Gastroesophageal sphincter (tissue), 4 donors: ENCODE data around the gene MND1. TPM values are rescaled to one million over a fixed set of nuclear protein-coding genes. Genes with fewer than 3 reads are reported as not detected.
A peak's percentile ranks its signal among the peaks of the same experiment; 100 is the strongest.

Source experiments
- ATAC-seq: fragments of 150-250 bp; one replicate; pipeline ENCODE4 v1.9.1; 2016; ENCODE audit warnings: mild to moderate bottlenecking, moderate library complexity
- H3K27ac ChIP-seq, 4 donors: fragments of 200-600 bp; sonication (generic) in 3 of 4; 1 replicate in 3 of 4; 2 replicates in 1 of 4; pipeline ENCODE4 v1.5.1; 2016 to 2019
- H3K27me3 ChIP-seq: fragments of 200-600 bp; sonication (generic); one replicate; pipeline ENCODE4 v1.5.1; 2019
- H3K36me3 ChIP-seq, 2 donors: fragments of 200-600 bp; sonication (generic); one replicate each; pipeline ENCODE4 v1.5.1; 2019; ENCODE audit warnings: control low read depth in 1 of 2
- H3K4me1 ChIP-seq, 3 donors: fragments of 200-600 bp; sonication (generic); 1 replicate in 2 of 3; 2 replicates in 1 of 3; pipeline ENCODE4 v1.5.1; 2016 to 2019; ENCODE audit warnings: control low read depth in 2 of 3
- H3K4me3 ChIP-seq, 2 donors: fragments of 200-600 bp; sonication (generic); one replicate each; pipeline ENCODE4 v1.5.1; 2019; ENCODE audit warnings: mild to moderate bottlenecking in 1 of 2, moderate library complexity in 1 of 2
- H3K9me3 ChIP-seq, 3 donors: fragments of 200-600 bp; sonication (generic); one replicate each; pipeline ENCODE4 v1.5.1; 2017 to 2019; ENCODE audit warnings: control low read depth in 2 of 3
- EP300 ChIP-seq: sonication (generic); formaldehyde crosslinking; IDR thresholded peaks from one replicate; pipeline ENCODE4 v1.6.1; 2017; ENCODE audit warnings: antibody characterized with exemption, mild to moderate bottlenecking
- POLR2A ChIP-seq, 2 donors: fragments of 450-650 bp; IDR thresholded peaks; one replicate each; pipeline ENCODE4 v1.6.1; 2017; ENCODE audit warnings: antibody characterized with exemption in 2 of 2, mild to moderate bottlenecking in 2 of 2, moderate library complexity in 1 of 2
- POLR2AphosphoS5 ChIP-seq: sonication (generic); formaldehyde crosslinking; IDR thresholded peaks from one replicate; pipeline ENCODE4 v1.6.1; 2017; ENCODE audit warnings: antibody characterized with exemption
- WGBS, 2 donors: methylation state at CpG; one replicate each; pipeline ENCODE4 v1.1.5; 2018; ENCODE audit warnings: low coverage in 1 of 2; 5-methylcytosine and 5-hydroxymethylcytosine counted together
- total RNA-seq, 4 donors: library from RNA; depleted of rRNA; stranded (reverse); fragments of >200 nt; gene quantifications; one replicate each; pipeline ENCODE4 v1.1.0, GENCODE V29; 2016
- TF ChIP-seq, protein P1 (sequence below), 4 experiments: fragments of 200-600 bp in 2 of 4; fragments of 450-650 bp in 2 of 4; sonication (generic) in 1 of 4; IDR thresholded peaks; one replicate each; pipeline ENCODE4 v1.5.1; 2017 to 2019; ENCODE audit warnings: antibody characterized with exemption in 4 of 4, mild to moderate bottlenecking in 2 of 4, moderate library complexity in 2 of 4

Gene MND1
- total RNA-seq, 4 donors from 2014 or later = 0.78 to 4.8 (median 1.2) TPM; not detected in 1

DNA sequence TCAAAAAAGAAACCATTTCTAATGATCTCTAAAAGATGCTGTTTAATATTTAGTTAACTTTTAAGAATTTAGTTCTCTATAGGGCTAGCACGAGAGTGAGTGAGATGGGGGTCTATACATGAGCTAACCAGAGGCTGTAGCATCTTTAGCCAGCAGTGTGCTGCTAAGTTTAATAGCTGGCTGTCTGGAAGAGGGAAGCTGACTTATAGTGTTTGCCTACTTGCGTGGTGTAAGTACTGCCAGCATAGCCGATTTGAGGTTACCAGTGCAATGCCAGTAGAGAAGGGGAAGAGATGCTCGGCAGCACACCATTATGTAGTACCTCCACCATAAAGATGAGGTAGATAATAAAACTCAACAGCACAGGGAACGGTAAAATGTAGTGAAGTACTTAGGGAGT lies 74.5 kb downstream of the MND1 start:
- TF ChIP-seq EP300 (no peak), POLR2A (IDR thresholded peaks at IDR 0.05) (no peak), POLR2AphosphoS5 (no peak)
- TF ChIP-seq, protein P1, sequence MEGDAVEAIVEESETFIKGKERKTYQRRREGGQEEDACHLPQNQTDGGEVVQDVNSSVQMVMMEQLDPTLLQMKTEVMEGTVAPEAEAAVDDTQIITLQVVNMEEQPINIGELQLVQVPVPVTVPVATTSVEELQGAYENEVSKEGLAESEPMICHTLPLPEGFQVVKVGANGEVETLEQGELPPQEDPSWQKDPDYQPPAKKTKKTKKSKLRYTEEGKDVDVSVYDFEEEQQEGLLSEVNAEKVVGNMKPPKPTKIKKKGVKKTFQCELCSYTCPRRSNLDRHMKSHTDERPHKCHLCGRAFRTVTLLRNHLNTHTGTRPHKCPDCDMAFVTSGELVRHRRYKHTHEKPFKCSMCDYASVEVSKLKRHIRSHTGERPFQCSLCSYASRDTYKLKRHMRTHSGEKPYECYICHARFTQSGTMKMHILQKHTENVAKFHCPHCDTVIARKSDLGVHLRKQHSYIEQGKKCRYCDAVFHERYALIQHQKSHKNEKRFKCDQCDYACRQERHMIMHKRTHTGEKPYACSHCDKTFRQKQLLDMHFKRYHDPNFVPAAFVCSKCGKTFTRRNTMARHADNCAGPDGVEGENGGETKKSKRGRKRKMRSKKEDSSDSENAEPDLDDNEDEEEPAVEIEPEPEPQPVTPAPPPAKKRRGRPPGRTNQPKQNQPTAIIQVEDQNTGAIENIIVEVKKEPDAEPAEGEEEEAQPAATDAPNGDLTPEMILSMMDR (IDR thresholded peaks at IDR 0.05) = no peak
- ATAC-seq = no peak

DNA sequence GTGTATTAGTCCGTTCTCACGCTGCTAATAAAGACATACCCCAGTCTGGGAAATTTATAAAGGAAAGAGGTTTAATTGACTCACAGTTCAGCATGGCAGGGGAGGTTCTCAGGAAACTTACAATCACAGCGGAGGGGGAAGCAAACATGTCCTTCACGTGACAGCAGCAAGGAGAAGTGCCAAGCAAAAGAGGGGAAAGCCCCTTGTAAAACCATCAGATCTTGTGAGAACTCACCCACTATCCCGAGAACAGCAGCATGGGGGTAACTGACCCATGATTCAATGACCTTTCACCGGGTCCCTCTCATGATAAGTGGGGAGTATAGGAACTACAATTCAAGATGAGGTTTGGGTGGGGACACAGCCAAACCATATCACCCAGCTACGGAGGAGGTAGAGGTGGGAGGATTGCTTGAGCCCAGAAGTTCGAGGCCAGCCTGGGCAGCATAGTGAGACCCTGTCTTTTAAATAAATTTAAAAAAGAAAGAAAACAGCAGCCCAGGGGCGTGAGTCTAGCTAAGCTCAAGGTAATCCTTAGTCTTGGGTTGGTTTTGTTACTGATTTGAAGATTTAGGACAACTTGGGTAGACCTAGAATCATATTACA lies 75.3 kb downstream of the MND1 start:
- Histone ChIP-seq H3K27ac (no peak overlapping the region), H3K27me3 (no peaks in the 10 kb centered on the region), H3K36me3 (no peaks in the 10 kb centered on the region), H3K4me3 (no peak overlapping the region), H3K9me3 (no peaks in the 10 kb centered on the region), H3K4me1 (no peaks in the 10 kb centered on the region)
- 0 to 71% methylated on average over 1 to 9 of the region's 9 CpGs for WGBS, 2 donors
- TF ChIP-seq, protein P1 (IDR thresholded peaks at IDR 0.05) = no peak
- TF ChIP-seq POLR2A (IDR thresholded peaks at IDR 0.05) = no peak
- TF ChIP-seq EP300 = no peak
- no peak for TF ChIP-seq POLR2AphosphoS5
- no peak for ATAC-seq

More for the DNA sequence above, 74.5 kb downstream of the MND1 start:
- H3K36me3 ChIP-seq = no peaks in the 10 kb centered on the region
- H3K4me3 ChIP-seq = no peak overlapping the region
- H3K4me1 ChIP-seq = no peaks in the 10 kb centered on the region
- H3K27ac ChIP-seq = peak overlapping the region in 1 of 4 donors; percentile 31
- H3K27me3 ChIP-seq = no peaks in the 10 kb centered on the region
- WGBS, 2 donors = 48% methylated on average over 2 to 5 of the region's 5 CpGs
- H3K9me3 ChIP-seq = no peaks in the 10 kb centered on the region

DNA sequence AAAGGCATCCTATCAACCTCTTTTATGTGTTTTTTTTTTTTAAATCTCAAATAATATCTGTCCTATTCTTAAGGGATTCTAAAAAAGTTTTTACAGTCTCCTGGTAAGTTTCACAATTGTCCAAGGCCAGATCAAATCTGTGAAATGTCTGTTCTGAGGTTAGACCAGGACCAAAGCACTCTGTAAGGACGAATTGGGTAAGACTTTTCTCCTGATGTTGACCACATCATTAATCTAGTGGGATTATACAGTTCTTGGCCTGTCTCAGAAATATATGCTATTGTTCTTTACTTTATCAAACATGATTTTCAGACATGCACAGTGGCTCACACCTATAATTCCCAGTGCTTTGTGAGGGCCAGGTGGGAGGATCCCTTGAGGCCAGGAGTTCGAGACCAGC lies 75.9 kb downstream of the MND1 start:
- no peaks in the 10 kb centered on the region for H3K36me3 ChIP-seq

DNA sequence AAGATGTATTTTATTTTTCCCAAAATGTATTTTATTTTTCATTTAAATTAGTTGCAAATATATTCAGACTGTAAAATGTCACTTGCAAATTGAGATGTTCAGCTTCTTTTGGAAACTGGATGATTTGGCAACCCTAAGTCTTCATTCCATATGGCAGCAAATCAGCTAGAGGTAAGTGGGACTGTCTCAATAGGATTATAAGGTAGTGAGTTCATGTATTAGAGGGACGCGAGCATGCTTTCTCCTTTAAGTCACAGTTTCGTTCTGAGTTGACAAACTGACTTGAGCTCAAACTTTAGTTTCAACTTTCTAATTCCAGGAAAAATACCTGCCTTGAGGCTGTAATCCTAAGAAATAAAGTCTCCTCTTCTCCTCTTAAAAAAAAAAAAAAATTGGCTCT lies 77.5 kb downstream of the MND1 start:
- no peak for TF ChIP-seq POLR2A (IDR thresholded peaks at IDR 0.05)
- TF ChIP-seq POLR2AphosphoS5 = no peak
- no peak for TF ChIP-seq EP300
- TF ChIP-seq, protein P1 (IDR thresholded peaks at IDR 0.05) = no peak
- 94 to 100% methylated on average over 3 of the region's 3 CpGs for WGBS, 2 donors
- no peaks in the 10 kb centered on the region for H3K36me3 ChIP-seq
- H3K27ac ChIP-seq = no peak overlapping the region
- no peak overlapping the region for H3K4me3 ChIP-seq
- H3K9me3 ChIP-seq = no peaks in the 10 kb centered on the region
- ATAC-seq = no peak
- H3K4me1 ChIP-seq = no peaks in the 10 kb centered on the region
- H3K27me3 ChIP-seq = no peaks in the 10 kb centered on the region

More for the DNA sequence above, 75.9 kb downstream of the MND1 start:
- Histone ChIP-seq H3K27me3 (no peaks in the 10 kb centered on the region), H3K9me3 (no peaks in the 10 kb centered on the region), H3K4me3 (no peak overlapping the region), H3K4me1 (no peaks in the 10 kb centered on the region), H3K27ac (no peak overlapping the region)
- TF ChIP-seq, protein P1 (IDR thresholded peaks at IDR 0.05) = no peak
- TF ChIP-seq POLR2AphosphoS5 (no peak), POLR2A (IDR thresholded peaks at IDR 0.05) (no peak), EP300 (no peak)
- peak; percentile 55 for ATAC-seq
- WGBS, 2 donors = 75% methylated on average over 1 of the region's 2 CpGs; no CpG with 5 or more reads in 1 of the 2 donors

DNA sequence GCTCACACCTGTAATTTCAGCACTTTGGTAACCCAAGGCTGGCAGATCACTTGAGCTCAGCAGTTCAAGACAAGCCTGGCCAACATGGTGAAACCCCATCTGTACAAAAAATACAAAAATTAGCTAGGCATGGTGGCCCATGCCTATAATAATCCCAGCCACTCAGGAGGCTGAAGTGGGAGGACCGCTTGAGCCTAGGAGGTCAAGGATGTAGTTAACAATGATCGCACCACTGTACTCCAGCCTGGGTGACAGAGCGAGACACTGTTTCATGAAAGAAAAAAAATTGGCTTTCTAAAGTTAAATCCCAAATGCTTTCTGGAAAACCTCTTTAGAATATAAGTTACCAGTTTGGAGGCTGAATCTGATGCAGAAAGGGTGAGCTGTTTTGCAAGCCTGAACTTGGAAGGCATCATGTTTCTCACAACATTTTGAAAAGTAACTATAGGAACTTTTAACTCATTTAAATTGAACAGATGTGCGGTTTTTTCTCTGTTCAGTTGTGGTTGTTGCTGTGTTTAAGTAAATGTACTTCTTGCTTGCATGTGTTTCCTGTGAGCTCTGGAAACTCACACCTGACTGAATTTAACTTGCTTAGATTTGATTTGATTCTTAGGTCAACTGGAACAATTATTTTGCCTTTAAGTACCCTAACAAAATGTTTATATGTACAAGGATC lies 81.9 kb downstream of the MND1 start:
- 71 to 77% methylated on average over 3 to 4 of the region's 4 CpGs for WGBS, 2 donors

More for the DNA sequence above, 81.9 kb downstream of the MND1 start:
- TF ChIP-seq POLR2AphosphoS5 (no peak), POLR2A (IDR thresholded peaks at IDR 0.05) (no peak), EP300 (no peak)
- TF ChIP-seq, protein P1 (IDR thresholded peaks at IDR 0.05) = no peak
- no peaks in the 10 kb centered on the region for H3K36me3 ChIP-seq
- H3K9me3 ChIP-seq = no peaks in the 10 kb centered on the region
- no peak overlapping the region for H3K4me3 ChIP-seq
- no peak for ATAC-seq
- no peak overlapping the region for H3K27ac ChIP-seq
- no peaks in the 10 kb centered on the region for H3K27me3 ChIP-seq
- peaks cover 0 to 24% (median 0%) of the 10 kb centered on the region in 3 donors for H3K4me1 ChIP-seq
